GM21529 (cell line): Measurements from ENCODE around the gene C10orf62.
"Not testable (repeated sequence)": the region's sequence is repeated elsewhere in the genome, so short reads cannot be mapped to it uniquely, and the experiment has no call there.

Experiments used
- ATAC-seq: cut with Tn5 transposase; IDR thresholded peaks from one replicate; pipeline ENCODE4 v1.9.1; 2021; ENCODE audit not compliant: unreplicated experiment

The C10orf62 gene

DNA sequence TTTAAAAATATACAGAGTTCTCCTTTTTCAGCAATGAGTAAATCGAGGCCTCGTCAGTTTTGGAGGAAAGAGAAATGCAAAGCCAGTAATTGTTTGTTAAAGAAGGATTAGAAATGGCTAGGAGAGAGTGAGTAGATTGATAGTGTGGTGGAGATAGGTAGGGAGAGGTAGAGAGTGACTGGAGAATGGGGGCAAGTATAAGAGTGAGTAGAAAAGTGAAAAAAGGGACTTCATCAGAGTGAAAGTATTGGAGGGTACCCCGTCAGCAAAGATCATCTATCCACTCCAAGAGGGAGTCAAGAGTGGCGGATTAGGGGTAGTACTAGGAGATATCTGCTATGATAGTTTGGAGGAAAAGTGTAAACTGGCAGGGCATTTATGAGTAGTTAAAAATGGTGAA lies 26.2 kb upstream of the C10orf62 start:
- no peak for ATAC-seq

DNA sequence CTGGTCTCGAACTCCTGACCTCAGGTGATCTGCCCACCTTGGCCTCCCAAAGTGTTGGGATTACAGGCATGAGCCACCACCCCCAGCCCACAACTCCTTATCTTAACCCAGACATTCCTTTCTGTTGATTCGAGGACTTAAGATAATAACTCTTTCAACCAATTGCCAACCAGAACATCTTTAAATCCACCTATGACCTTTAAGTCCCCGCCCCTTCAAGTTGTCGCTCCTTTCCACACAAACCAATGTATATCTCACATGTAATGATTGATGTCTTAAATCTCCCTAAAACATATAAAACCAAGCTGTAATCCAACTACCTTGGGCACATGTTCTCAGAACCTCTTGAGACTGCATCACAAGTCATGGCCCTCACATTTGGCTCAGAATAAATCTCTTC lies 24.7 kb upstream of the C10orf62 start:
- ATAC-seq: no peak

DNA sequence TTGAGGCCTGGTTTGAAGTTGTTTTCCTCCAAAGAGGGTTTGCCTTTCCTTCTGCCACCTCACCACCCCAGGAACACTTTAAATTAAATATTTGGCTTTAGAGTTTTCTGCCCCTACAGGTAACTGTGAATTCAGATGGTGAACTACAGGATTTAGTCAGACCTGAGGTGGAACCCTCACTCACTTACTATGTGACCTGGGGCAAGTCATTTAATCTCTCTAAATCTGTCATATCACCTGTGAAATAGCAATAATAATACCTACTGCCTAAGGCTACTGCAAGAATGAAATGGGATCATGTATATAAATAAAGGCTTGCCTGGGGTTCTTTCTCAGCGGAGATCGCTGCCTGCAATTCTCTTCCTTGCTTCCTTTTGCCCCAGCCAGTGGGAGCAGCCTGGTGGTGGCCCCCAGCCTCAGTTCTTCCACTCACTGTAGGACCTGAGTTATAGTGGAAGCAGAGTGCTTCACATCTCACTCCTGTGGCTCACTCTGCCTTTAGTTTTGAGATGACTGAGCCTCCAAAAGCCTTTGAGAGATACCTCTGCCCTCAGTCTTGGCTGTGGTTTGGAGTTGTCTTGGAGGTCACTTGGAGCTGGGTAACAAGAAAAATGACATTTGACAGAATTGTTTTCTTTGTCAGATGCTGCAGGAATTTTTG lies 23.1 kb upstream of the C10orf62 start:
- ATAC-seq: no peak

DNA sequence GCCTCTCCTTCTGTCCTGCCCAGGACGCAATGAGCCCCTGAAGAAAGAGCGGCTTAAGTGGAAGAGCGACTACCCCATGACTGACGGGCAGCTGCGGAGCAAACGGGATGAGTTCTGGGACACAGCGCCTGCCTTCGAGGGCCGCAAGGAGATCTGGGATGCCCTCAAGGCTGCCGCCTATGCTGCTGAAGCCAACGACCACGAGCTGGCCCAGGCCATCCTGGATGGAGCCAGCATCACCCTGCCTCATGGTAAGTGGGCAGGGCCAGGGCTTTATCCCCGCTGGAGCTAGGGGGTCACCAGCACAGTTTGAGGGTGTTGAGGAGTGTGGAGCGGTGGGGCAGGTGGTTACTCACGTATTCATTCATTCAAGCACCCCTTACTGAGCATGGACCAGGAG lies 21.6 kb upstream of the C10orf62 start:
- no peak for ATAC-seq

DNA sequence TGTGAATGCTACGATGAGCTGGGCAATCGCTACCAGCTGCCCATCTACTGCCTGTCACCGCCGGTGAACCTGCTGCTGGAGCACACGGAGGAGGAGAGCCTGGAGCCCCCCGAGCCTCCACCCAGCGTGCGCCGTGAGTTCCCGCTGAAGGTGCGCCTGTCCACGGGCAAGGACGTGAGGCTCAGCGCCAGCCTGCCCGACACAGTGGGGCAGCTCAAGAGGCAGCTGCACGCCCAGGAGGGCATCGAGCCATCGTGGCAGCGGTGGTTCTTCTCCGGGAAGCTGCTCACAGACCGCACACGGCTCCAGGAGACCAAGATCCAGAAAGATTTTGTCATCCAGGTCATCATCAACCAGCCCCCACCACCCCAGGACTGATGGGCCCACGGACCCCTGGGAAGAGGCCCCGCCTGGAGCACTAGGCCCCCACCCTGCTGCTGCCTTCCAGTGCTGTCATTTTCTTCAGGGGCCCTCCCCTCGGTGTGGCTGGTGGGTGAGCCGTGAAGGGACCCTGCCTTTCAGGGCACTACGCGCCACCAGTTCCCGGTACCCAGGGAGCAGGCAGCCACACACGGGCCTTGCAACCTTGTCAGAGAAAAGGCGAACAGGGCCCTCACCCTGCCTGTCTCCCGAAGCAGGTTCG lies 19.3 kb upstream of the C10orf62 start:
- no peak for ATAC-seq

DNA sequence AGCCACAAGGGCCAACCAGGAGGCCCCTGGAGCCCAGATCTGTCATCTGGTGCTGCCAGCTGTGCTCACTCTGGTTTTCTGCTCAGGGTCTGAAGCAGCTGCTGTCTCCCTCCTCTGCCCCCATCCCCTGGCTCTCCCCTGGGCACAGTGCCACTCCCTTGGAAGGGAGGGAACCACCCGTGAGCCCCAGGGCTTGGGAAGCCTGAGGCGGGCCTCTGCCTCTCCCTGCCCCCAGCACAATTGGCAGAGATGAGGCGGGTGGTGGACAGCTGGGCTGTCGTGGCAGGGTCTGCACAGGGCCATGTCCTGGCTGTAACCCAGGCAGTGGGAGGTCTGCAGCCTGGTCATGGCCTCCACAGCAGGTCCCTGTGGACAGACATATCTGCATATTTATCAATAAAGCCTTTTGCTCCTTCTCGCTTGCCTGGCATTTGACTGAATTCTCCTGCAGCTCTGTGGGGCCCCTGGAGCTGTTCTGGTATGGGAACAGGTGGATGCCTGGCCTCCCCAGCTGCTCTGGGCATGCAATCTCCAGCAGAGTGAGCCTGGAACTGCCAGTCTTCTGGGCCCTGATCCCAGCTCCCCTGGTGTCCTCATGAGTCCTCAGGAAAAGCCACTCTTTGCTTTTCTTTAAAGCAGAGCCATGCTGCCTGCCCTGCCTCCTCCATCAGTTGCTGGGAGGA lies 18.6 kb upstream of the C10orf62 start:
- no peak for ATAC-seq

DNA sequence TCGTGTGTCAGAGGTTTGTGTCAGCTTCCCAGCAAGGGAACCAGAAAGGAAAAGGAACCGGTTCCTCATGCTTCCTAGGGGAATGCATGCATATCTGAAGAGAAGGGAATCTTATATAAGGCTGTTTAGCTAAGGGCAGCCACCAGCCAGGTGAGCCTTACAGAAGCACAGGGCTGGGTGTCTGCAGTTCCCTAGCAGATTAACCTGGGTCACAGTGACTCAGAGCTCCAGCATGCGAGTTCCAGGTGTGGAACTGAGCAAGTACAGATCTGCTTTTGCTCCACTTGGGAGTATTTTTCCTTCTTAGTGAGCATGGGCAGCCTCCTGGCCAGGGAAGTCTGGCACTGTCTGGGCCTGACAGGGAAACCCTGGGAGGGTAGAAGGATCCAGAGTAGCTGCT lies 17.9 kb upstream of the C10orf62 start:
- ATAC-seq: no peak

DNA sequence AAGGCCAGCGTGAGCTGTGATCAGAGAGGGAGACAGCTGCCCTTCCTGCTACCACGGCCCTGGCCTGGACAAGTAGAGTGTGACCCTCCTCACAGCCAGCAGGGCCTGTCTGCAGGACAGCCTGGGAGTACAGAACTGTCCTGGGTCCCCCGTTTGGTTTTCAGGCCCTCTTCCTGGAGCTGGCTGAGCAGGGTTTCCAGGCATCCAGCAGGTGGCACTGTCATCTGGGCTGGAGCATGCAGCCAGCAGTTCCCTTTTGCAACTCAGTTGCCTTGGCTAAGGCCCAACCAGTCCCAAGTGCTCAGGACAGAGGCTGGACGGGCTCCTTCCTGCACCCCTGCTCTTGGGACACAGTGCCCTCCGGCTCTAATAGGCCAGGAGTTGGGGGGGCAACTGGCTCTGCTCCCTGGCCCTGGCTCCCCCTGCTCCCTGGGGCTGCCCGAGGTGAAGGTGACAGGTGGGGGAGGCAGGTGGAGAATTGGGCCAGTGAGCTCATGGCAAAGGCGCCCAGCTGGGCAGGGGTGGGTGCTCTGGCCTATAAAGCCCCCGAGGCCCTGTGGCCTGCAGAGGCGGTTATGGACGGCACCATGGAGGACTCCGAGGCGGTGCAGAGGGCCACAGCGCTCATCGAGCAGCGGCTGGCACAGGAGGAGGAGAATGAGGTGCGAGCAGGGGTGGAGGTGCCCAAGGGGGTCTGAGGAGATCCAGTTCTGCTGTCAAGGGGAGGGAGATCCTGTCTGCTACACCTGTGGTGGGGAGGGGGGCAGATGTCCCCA lies 17.1 kb upstream of the C10orf62 start, which contains the start of gene ANKRD2:
ANKRD2 (plus strand) TSS at position 566 of the 776 bp plus-strand sequence; CDS start at position 576, 10 bp downstream.
- peak; percentile 62 for ATAC-seq

DNA sequence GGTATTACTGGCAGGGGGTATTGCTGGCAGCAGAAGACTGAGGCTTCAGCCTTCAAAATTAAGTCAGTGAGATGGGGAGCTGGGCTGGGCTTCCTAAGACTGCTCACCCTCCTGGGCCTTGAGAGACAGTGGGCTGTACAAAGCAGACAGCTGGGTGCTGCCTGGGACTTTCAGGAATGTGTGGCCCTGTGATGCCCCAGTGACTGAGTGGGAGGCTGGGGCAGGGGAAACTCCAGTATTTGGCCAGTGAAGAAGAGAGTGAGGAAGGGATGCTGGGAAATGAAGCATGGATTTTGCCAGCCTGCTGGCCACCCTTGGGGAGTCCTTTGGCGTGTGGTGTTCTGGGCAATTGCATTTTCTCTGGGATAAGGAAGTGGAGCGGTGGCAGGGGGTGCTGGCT lies 16.5 kb upstream of the C10orf62 start:
- ATAC-seq: no peak

DNA sequence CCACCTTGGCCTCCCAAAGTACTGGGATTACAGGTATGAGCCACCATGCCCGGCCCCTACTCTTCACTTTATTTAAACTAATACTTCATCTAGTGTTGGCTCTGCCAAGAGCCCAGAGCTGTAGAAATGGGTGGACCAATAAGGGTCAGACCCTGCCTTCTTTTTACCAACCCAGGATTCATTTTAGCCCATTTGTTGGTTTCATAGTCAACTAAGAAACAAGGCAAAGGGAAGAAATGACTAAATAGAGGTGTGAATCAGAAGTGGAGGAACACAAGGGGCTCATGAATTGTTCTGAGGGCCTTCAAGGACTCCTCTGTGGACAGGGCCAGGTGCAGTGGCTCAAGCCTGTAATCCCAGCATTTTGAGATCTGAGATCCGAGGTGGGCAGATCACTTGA lies 15.8 kb upstream of the C10orf62 start:
- no peak for ATAC-seq

DNA sequence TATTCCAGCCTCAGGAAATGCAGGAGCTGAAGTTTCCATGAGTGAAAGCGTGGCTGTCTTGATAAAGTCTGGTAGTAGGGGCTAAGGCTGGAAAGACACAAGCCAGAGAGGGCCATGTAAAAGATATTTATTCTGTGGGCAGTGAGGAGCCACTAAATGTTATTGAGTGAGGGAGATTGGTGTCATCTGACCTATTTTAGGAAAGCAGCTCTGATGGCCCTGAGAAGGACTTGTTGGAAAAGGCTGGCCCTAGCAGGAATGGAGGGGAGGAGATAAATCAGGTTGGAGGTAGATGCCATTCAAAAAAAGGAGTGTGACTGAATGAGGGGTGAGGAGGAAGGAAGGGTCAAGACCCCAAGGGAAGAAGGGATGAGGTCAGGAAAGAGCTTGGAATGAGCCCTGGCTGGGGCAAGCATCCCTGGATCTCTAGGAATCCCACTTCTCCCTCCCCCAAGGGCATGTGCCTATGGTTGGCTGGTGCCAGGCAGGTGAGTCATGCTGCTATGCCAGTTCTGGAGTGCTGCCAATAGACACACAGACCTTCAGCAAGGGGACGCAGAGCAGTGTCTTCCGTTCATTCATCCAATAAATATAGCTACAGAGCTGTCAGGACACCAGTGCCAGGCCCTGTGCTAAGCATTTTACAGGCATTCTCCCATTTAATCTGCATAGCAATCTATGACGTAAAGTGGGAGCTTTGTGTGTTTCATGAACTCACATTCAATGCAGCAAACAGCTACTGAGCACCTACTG lies 15.0 kb upstream of the C10orf62 start:
- ATAC-seq: no peak

DNA sequence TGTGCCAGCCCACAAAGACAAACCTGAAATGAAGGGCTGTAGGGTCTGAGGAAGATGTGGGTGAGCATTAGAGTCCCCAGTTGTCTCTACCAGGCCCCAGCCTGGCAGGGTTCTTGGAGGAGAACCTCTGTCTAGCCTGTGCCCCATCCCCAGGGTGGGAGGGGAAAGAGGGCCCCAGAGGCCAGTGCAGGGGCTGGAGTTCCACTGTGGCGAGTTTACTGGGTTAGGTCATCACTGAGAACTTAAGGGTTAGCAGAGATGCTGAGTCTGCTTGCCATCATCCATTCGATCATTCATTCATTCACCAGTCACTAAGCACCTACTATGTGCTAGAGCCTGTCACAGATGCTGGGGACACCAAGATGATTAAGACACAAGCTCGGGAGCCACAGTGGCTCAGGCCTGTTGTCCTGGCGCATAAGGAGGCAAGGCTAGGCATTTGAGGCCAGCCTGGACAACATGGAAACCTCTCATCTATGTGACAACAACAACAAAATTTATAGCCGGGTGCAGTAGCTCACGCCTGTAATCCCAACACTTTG lies 14.3 kb upstream of the C10orf62 start:
- no peak for ATAC-seq

DNA sequence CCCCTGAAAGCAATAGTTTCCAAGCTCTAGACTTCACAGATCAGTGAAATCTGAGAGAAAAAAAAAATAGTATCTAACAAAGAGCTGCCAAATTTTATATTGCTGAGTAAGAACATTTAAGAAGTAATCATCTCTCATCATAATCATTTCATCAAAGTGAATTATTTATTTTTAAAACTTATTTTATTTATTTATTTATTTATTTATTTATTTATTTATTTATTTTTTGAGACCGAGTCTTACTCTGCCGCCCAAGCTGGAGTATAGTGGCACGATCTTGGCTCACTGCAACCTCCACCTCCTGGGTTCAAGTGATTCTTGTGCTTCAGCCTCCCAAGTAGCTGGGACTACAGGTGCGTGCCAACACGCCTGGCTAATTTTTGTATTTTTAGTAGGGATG lies 13.0 kb upstream of the C10orf62 start:
- ATAC-seq: not testable (repeated sequence)

DNA sequence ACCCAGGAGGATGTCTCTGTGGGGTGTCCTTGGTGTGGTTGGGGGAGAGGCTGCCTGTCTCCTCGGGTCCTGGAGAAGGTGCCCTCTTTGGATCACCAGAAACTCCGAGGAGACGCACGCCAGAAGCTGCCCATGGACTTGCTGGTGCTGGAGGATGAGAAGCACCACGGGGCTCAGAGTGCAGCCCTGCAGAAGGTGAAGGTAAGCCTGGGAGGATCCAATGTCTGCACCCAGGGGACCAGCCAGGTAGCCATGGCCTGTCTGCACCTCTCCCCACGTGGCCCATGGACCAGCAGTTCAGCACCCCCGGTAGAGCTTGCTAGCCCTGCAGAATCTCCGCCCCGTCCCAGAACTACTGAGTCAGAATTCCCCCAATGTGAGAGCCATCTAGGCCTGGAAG lies 11.8 kb upstream of the C10orf62 start:
- no peak for ATAC-seq

DNA sequence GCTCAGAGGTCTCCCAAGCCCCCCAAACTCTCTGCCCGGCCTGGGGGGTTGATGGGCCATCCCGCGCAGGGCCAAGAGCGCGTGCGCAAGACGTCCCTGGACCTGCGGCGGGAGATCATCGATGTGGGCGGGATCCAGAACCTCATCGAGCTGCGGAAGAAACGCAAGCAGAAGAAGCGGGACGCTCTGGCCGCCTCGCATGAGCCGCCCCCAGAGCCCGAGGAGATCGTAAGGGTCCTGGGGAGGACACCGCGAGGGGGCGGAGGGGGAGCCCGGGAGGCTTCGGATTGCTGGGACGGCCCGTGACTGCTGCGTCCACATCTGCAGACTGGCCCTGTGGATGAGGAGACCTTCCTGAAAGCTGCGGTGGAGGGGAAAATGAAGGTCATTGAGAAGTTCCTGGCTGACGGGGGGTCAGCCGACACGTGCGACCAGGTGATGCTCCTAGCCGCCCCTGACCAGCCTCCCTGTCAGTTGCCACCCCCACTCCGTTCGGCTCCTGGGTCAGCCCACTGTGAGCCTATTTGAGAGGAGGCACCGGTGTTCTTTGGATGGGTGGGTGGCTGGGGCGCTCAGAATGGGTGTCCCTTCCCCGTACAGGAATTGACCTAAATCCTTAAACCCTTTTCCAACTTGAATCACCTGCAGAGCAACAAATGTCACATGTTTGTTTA lies 11.2 kb upstream of the C10orf62 start:
- no peak for ATAC-seq

DNA sequence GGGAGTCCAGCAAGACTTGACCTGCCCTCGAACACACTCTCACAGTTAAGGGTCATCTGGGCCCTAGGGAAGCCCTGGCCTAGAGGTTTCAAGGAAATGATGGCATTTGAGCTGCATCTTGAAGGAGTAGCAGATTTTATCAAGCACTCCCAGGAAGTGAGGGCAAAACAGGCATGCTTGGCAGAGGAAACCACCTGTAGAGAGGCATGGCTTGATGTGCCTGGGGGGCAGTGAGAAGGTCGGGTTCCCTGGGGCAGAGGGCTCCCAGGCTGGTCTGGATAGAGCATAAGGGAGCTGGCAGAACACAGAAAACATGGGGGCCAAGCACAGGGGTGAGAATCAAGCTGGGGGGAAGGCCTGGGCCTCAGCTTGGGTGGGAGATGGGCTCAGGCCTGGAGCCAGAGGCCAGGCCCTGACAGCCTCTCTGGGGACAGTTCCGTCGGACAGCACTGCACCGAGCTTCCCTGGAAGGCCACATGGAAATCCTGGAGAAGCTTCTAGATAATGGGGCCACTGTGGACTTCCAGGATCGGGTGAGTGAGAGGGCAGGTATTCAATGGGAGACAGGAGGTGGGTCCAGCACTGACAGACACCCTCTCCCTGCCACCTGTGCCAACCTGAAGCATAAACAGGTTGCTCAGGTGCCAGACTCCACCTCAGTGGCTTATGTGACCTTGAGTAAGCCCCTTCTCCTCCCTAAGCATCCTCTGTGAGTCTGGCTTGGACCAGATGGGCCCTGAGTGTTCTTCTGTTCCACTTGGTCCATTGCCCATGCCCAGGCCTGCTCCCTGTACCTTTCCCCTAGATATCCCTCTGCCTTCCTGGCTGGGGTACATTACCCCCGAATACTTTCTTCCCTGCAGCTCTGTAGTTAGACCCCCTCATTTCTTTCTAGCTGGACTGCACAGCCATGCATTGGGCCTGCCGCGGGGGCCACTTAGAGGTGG lies 8.8 kb upstream of the C10orf62 start:
- ATAC-seq: no peak

DNA sequence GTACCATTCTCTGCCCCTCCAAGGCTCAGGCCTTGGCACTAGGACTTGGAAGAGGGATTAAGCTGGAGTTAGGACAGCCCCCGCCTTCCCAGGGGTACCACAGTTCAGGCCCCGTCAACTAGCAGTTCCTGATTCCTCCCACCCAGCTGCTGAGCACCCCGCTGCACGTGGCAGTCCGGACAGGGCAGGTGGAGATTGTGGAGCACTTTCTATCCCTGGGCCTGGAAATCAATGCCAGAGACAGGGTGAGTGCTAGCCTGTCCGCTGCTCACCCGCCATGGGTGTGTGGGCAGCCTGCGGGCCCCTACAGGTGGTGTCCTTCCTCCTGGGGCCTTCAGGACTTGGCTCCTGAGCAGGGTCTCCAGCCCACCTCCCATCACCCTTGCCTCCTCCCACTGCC lies 7.4 kb upstream of the C10orf62 start:
- ATAC-seq: no peak

DNA sequence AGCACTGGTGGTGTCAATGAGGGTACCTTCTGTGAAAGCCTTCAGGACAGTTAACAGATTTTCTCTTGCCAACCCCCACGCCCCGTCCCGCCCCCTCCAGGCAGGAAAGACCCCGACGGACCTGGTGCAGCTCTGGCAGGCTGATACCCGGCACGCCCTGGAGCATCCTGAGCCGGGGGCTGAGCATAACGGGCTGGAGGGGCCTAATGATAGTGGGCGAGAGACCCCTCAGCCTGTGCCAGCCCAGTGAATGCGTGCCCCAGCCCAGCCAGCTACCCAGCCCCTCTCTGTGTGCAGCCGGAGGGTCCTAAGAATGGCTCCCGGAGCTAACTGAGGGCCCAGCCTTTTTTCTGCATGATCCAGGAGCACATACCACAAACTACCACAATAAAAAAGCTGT lies 6.0 kb upstream of the C10orf62 start:
- no peak for ATAC-seq
